WTC11 (cell line): ENCODE data around the gene PDE6B. TPM values are rescaled to one million over a fixed set of nuclear protein-coding genes. Genes with fewer than 3 reads are reported as not detected.

ENCODE experiments used
- ATAC-seq: fragments of 200-7000 bp; cut with Tn5 transposase; 2 replicates; pipeline ENCODE4 v1.10.0; 2021; ENCODE audit warnings: mild to moderate bottlenecking, moderate library complexity
- CTCF ChIA-PET: fragments of 300-600 bp; sonication (Branson Sonifier 250); formaldehyde crosslinking; loops from one replicate; lab custom pipeline; 2021; ENCODE audit warnings: antibody characterized with exemption; lab: Charles Lee
- POLR2A ChIA-PET: fragments of 350-600 bp; sonication (Branson Sonifier 250); formaldehyde crosslinking; loops from one replicate; lab custom pipeline; 2021; ENCODE audit warnings: antibody characterized with exemption; lab: Charles Lee
- DNase-seq: peaks from one replicate; pipeline ENCODE4 v3.0.0; 2021; ENCODE audit warnings: low spot score
- H3K27ac Mint-ChIP-seq: 2 replicates; pipeline ENCODE4 v1.8.0; 2021; ENCODE audit warnings: mixed read lengths
- H3K27me3 Mint-ChIP-seq: 2 replicates; pipeline ENCODE4 v1.8.0; 2021; ENCODE audit warnings: low read depth, mild to moderate bottlenecking, moderate library complexity, mixed read lengths
- H3K36me3 Mint-ChIP-seq: 2 replicates; pipeline ENCODE4 v1.8.0; 2021; ENCODE audit warnings: mixed read lengths
- H3K4me1 Mint-ChIP-seq: 2 replicates; pipeline ENCODE4 v1.8.0; 2022; ENCODE audit warnings: mixed read lengths
- H3K4me3 Mint-ChIP-seq: 2 replicates; pipeline ENCODE4 v1.8.0; 2021; ENCODE audit warnings: mild to moderate bottlenecking, moderate library complexity, mixed read lengths
- H3K9me3 Mint-ChIP-seq: 2 replicates; pipeline ENCODE4 v1.8.0; 2021; ENCODE audit warnings: mixed read lengths
- ATF3 ChIP-seq: sonication (generic); formaldehyde crosslinking; conservative IDR thresholded peaks from 2 replicates; pipeline ENCODE4 v1.8.1; 2022; ENCODE audit warnings: mild to moderate bottlenecking, missing genetic modification reagents
- FOXP4 ChIP-seq: sonication (generic); formaldehyde crosslinking; IDR thresholded peaks from 2 replicates; pipeline ENCODE4 v1.8.0; 2022; ENCODE audit warnings: mild to moderate bottlenecking, missing genetic modification reagents
- MYBL2 ChIP-seq: sonication (generic); formaldehyde crosslinking; IDR thresholded peaks from 2 replicates; pipeline ENCODE4 v1.8.1; 2023; ENCODE audit warnings: mild to moderate bottlenecking, moderate library complexity, missing genetic modification reagents
- USF2 ChIP-seq: sonication (generic); formaldehyde crosslinking; IDR thresholded peaks from 2 replicates; pipeline ENCODE4 v1.8.1; 2023; ENCODE audit warnings: mild to moderate bottlenecking, missing genetic modification reagents, moderate library complexity
- ZNF532 ChIP-seq: fragments of 250-450 bp; sonication (Bioruptor Pico); IDR thresholded peaks from 2 replicates; pipeline ENCODE4 v1.9.0; 2021; ENCODE audit warnings: mild to moderate bottlenecking, borderline replicate concordance
- total RNA-seq: library from RNA; stranded (reverse); gene quantifications from 3 replicates; pipeline ENCODE4 v1.2.3, GENCODE V29; 2021

PDE6B gene
- total RNA-seq, 1 experiment from 2014 or later: 7.1 TPM

- TF ChIP-seq ZNF532 (no peak), MYBL2 (CRISPR knock-in tag) (no peak), FOXP4 (CRISPR knock-in tag) (no peak), USF2 (CRISPR knock-in tag) (no peak)
These were observed 92.4 kb downstream of the PDE6B start (continued) for GRCh38 chr4:717601-718320.

GRCh38 chr4:718460-718859, 93.1 kb downstream of the PDE6B start:
- ChIA-PET CTCF (interaction anchor here (4.1 kb wide), 1 partner anchor 34 kb away, joined by 17 read pairs; no protein-coding TSS in a partner anchor), POLR2A (no interaction called here)
- DNase-seq: no peak
- Mint-ChIP-seq H3K36me3 (peaks cover 15% of the 10 kb centered on the region), H3K4me3 (no peak overlapping the region), H3K27ac (no peak overlapping the region), H3K4me1 (no peaks in the 10 kb centered on the region), H3K27me3 (no peaks in the 10 kb centered on the region), H3K9me3 (no peaks in the 10 kb centered on the region)
- no peak for ATAC-seq
- TF ChIP-seq ATF3: no peak

Other genes starting within 250 kb of the PDE6B start
- gene ZNF721, start 126.4 kb upstream of the PDE6B start, total RNA-seq: 84.1 to 100 TPM (median 89.6 TPM) in 3 replicates
- gene PIGG, start 126.4 kb upstream of the PDE6B start, total RNA-seq: 46.0 to 53.8 TPM (median 51.0 TPM) in 3 replicates
- gene TMEM271, start 49.3 kb upstream of the PDE6B start, total RNA-seq: 0.14 to 0.31 TPM (median 0.16 TPM) in 3 replicates
- 458 to 478 TPM (median 468 TPM) in 3 replicates for gene ATP5ME, start 48.7 kb downstream of the PDE6B start, total RNA-seq
- 12.1 to 22.2 TPM (median 14.8 TPM) in 3 replicates for gene MYL5, start 49.0 kb downstream of the PDE6B start, total RNA-seq
- gene SLC49A3, start 63.6 kb downstream of the PDE6B start, total RNA-seq: 5.8 to 6.8 TPM (median 6.7 TPM) in 3 replicates
- gene PCGF3, start 80.3 kb downstream of the PDE6B start, total RNA-seq: 59.2 to 65.7 TPM (median 62.8 TPM) in 3 replicates
- gene CPLX1, start 200.6 kb downstream of the PDE6B start, total RNA-seq: 1.5 to 3.5 TPM (median 2.0 TPM) in 3 replicates